ENCODE data around the gene MRPL39.
A peak's percentile ranks its signal among the peaks of the same experiment; 100 is the strongest.

Gene MRPL39

DNA sequence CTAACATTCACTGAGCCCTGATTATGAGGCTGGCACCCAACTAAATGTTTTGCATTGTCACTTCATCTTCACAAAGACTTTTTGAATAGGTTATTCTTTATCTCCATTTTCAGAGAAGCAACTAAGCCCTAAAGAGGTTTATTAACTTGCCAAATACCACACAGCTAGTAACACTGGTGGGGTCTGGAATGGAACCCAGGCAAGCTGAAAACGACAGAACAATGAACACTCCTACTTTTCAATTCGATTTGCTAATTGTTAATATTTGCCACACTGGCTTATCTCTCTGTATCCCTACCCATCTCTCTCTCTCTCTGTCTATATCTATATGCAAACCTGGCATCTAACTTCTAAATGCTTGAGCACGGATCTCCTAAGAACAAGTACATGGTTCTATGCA, 40.6 kb downstream of the MRPL39 start:
- no peaks in the 10 kb centered on the region for H3K27me3 ChIP-seq (replicated peaks; ENCODE audit: control insufficient read depth, insufficient read depth, low read length)
- peaks cover 12% of the 10 kb centered on the region for H3K36me3 ChIP-seq (ENCODE audit: control insufficient read depth, insufficient read depth, low read length, severe bottlenecking)
- H3K4me1 ChIP-seq (ENCODE audit: control insufficient read depth, insufficient read depth, low read length), result peaks cover 29% of the 10 kb centered on the region
- DNase-seq (ENCODE audit: low read depth), result no peak
- no peak overlapping the region for H3K9ac ChIP-seq (ENCODE audit: low read length)
- H3K9me3 ChIP-seq (ENCODE audit: control insufficient read depth, low read length), result no peaks in the 10 kb centered on the region
- H3K4me3 ChIP-seq (ENCODE audit: low read length), result no peak overlapping the region

DNA sequence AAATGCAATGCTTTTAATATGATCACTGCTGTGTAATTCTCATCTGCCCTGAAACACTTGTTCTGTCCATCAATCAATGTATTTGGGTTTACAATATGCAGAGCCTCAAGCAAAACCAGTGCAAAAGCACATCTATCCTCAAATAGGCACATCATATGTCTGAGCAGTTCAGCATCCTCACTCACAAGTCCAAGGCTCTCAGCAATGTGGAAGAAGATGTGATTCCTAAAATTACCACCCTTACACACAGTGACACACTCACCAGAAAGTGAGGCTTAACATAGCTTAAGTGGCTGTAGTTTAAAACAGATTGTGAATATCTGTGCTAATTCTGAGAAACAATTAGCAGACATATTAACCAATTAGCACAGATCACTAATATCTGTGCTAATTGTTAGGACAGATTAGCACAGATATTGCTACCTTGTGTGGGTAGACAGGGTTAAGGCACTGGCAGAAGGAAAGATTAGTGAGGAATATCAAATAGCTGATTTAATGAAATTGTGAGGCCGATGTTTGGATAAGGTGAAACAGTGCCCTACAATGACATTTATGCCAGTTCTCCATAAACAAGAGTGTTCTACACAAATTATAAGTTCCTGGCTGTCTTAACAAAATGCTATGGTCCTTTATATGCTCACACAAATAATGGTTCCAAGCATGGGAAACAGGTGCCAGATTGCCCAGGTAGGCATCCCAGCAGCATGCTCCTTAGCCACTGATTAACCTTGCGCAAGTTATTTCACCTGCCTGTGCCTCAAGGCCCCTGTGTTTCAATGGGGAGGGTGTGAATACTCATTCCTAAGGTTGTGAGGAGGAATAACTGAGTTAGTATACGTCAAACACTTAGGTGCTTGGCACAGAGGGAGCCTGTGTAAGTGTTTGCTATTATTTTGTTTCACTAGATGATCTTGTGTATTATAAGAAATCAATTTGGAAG, 41.7 kb downstream of the MRPL39 start:
- no peak overlapping the region for H3K4me3 ChIP-seq (ENCODE audit: low read length)
- no peak for DNase-seq (ENCODE audit: low read depth)
- no peaks in the 10 kb centered on the region for H3K27me3 ChIP-seq (replicated peaks; ENCODE audit: control insufficient read depth, insufficient read depth, low read length)
- H3K9ac ChIP-seq (ENCODE audit: low read length), result no peak overlapping the region
- peaks cover 29% of the 10 kb centered on the region for H3K4me1 ChIP-seq (ENCODE audit: control insufficient read depth, insufficient read depth, low read length)
- H3K9me3 ChIP-seq (ENCODE audit: control insufficient read depth, low read length), result no peaks in the 10 kb centered on the region
- H3K36me3 ChIP-seq (ENCODE audit: control insufficient read depth, insufficient read depth, low read length, severe bottlenecking), result peaks cover 12% of the 10 kb centered on the region

DNA sequence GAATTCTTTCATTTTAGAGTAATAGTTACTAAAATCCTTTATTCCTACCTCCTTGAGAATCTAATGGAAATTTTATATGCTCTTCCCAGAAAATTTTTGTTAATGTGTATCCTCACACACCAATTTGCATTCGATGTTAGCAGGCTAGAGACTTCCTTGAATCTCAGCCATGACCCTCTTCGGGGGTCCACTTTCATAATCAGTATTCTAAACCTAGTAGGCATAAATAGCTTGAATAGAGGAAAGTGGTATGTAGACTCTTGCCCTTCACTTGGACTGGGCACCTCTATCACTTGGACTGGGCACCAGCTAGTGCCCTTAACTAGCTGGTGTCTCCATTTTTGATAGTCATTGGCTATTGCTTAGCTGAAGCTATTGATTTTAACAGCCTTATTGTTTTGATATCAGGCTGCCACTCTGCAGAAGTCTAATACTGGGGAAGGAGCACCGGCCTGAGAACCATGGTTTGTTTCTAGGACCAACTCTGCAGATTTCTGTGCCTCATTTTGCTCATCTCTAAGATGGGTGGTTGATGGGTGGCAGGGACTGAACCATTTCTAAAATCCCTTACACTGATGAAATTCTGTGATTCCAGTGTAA, 42.8 kb downstream of the MRPL39 start:
- Histone ChIP-seq H3K36me3 (ENCODE audit: control insufficient read depth, insufficient read depth, low read length, severe bottlenecking) (peaks cover 12% of the 10 kb centered on the region), H3K4me3 (ENCODE audit: low read length) (no peak overlapping the region), H3K27me3 (replicated peaks; ENCODE audit: control insufficient read depth, insufficient read depth, low read length) (no peaks in the 10 kb centered on the region), H3K9me3 (ENCODE audit: control insufficient read depth, low read length) (no peaks in the 10 kb centered on the region), H3K4me1 (ENCODE audit: control insufficient read depth, insufficient read depth, low read length) (peaks cover 34% of the 10 kb centered on the region), H3K9ac (ENCODE audit: low read length) (no peak overlapping the region)
- DNase-seq (ENCODE audit: low read depth), result no peak

DNA sequence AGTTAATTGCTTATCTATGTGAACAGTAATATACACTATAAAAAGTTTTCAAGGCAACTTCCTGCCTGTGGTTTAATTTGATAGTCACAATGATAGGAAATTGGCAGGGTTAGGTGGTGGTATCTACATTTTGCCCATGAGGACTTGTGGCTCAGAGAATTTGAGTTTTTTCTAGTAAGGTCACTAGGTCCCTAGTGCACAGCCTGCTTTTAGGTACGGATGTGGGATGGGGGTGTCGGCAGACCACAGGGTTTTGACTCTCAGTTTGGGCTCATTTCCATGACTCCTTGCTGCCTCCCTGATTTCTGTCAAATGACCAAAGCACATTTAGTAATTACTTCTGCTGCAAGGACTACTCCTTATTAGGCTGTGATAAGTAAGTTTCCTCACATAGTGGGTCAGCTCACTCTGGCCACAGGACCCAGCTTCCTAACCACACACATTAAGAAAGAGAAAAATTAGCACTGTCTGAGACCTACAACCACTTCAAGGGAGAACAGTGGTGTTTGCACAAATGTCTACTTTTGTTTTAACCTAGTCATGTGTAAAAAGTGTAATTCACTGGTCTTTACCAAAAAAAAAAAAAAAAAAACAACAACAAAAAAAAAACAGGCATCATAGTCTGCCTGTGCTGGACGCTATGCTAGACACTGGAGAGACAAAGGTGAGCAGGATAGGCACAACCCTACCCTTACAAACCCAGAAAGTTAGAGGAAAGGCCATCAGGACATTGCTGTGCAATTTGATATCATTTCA, 43.7 kb downstream of the MRPL39 start:
- H3K27me3 ChIP-seq (replicated peaks; ENCODE audit: control insufficient read depth, insufficient read depth, low read length), result no peaks in the 10 kb centered on the region
- H3K4me1 ChIP-seq (ENCODE audit: control insufficient read depth, insufficient read depth, low read length), result peaks cover 32% of the 10 kb centered on the region
- no peak overlapping the region for H3K9ac ChIP-seq (ENCODE audit: low read length)
- DNase-seq (ENCODE audit: low read depth), result no peak
- H3K4me3 ChIP-seq (ENCODE audit: low read length), result no peak overlapping the region
- peaks cover 12% of the 10 kb centered on the region for H3K36me3 ChIP-seq (ENCODE audit: control insufficient read depth, insufficient read depth, low read length, severe bottlenecking)
- H3K9me3 ChIP-seq (ENCODE audit: control insufficient read depth, low read length), result no peaks in the 10 kb centered on the region

DNA sequence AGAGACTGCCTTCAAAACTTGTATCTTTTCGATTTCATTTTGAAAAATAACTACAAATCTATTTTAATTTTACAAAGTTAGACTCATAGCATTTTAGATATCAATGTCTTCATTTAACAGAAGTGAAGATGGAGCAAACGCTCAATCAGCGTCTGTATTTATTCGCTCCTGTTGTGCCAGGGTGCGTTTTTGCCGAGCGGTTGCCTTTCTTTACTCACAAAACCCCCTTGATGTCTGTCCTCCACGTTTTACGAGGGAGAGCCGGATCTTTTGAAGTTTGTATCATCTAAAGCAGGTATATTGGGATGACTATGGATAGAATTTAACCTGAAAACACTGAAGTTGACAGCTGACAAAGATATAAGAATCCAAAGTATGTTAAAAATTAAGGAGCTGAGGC, 44.6 kb downstream of the MRPL39 start:
- Histone ChIP-seq H3K9me3 (ENCODE audit: control insufficient read depth, low read length) (no peaks in the 10 kb centered on the region), H3K27me3 (replicated peaks; ENCODE audit: control insufficient read depth, insufficient read depth, low read length) (no peaks in the 10 kb centered on the region), H3K9ac (ENCODE audit: low read length) (peak overlapping the region; percentile 82), H3K4me3 (ENCODE audit: low read length) (peak overlapping the region; percentile 82), H3K36me3 (ENCODE audit: control insufficient read depth, insufficient read depth, low read length, severe bottlenecking) (peaks cover 12% of the 10 kb centered on the region), H3K4me1 (ENCODE audit: control insufficient read depth, insufficient read depth, low read length) (peaks cover 23% of the 10 kb centered on the region)
- DNase-seq (ENCODE audit: low read depth), result no peak

DNA sequence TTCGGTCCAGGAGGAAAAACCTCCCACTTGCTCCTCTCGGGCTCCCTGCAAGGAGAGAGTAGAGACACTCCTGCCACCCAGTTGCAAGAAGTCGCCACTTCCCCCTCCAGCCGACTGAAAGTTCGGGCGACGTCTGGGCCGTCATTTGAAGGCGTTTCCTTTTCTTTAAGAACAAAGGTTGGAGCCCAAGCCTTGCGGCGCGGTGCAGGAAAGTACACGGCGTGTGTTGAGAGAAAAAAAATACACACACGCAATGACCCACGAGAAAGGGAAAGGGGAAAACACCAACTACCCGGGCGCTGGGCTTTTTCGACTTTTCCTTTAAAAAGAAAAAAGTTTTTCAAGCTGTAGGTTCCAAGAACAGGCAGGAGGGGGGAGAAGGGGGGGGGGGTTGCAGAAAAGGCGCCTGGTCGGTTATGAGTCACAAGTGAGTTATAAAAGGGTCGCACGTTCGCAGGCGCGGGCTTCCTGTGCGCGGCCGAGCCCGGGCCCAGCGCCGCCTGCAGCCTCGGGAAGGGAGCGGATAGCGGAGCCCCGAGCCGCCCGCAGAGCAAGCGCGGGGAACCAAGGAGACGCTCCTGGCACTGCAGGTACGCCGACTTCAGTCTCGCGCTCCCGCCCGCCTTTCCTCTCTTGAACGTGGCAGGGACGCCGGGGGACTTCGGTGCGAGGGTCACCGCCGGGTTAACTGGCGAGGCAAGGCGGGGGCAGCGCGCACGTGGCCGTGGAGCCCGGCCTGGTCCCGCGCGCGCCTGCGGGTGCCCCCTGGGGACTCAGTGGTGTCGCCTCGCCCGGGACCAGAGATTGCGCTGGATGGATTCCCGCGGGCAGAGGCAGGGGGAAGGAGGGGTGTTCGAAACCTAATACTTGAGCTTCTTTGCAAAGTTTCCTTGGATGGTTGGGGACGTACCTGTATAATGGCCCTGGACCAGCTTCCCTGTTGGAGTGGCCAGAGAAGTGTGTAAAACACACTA, 45.3 kb downstream of the MRPL39 start:
- peaks cover 21% of the 10 kb centered on the region for H3K4me1 ChIP-seq (ENCODE audit: control insufficient read depth, insufficient read depth, low read length)
- peak overlapping the region; percentile 82 for H3K9ac ChIP-seq (ENCODE audit: low read length)
- H3K4me3 ChIP-seq (ENCODE audit: low read length), result peak overlapping the region; percentile 82
- H3K36me3 ChIP-seq (ENCODE audit: control insufficient read depth, insufficient read depth, low read length, severe bottlenecking), result peaks cover 12% of the 10 kb centered on the region
- H3K9me3 ChIP-seq (ENCODE audit: control insufficient read depth, low read length), result no peaks in the 10 kb centered on the region
- H3K27me3 ChIP-seq (replicated peaks; ENCODE audit: control insufficient read depth, insufficient read depth, low read length), result no peaks in the 10 kb centered on the region
- DNase-seq (ENCODE audit: low read depth), result peak; percentile 81

DNA sequence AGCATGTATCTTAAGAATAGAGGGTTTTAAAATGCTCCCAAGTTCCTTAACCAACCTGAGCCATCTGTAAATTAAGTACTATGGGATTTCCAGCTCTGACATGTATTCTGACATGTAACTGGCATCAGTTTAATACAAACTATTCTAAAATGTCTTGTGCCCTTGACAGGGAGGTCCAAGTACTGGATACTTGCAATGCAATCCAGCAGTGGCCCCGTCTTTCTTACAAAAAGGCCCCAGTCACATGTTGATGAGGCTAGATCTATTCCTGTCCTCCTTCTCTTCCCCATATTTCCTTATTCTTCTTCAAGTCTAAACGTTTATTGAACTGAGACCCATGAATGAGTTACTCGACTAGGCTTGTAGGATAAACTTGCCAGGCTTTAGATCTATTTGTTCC, 46.4 kb downstream of the MRPL39 start:
- peaks cover 6% of the 10 kb centered on the region for H3K36me3 ChIP-seq (ENCODE audit: control insufficient read depth, insufficient read depth, low read length, severe bottlenecking)
- DNase-seq (ENCODE audit: low read depth), result no peak
- H3K9ac ChIP-seq (ENCODE audit: low read length), result no peak overlapping the region
- no peaks in the 10 kb centered on the region for H3K27me3 ChIP-seq (replicated peaks; ENCODE audit: control insufficient read depth, insufficient read depth, low read length)
- peaks cover 21% of the 10 kb centered on the region for H3K4me1 ChIP-seq (ENCODE audit: control insufficient read depth, insufficient read depth, low read length)
- H3K4me3 ChIP-seq (ENCODE audit: low read length), result no peak overlapping the region
- H3K9me3 ChIP-seq (ENCODE audit: control insufficient read depth, low read length), result no peaks in the 10 kb centered on the region

DNA sequence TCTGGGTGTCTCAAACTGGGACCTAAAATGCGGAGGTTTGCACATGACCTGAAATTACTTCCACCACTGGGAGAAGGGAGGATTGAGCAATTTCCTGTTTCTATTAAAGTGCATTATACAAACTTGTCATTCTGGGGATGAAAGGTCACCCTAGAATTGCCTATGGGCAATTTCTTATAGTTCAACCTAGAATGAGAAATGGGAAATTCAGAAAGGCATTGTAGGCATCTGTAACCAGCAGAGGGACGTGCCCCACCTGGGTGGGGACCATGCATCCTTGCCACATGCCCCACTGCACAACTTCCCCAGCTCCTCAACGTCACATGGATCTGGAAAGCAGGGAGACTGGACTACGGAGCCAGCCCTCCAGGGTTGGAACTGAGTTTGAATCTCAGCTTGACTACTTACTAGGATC, 47.0 kb downstream of the MRPL39 start:
- no peak overlapping the region for H3K4me3 ChIP-seq (ENCODE audit: low read length)
- no peaks in the 10 kb centered on the region for H3K27me3 ChIP-seq (replicated peaks; ENCODE audit: control insufficient read depth, insufficient read depth, low read length)
- peaks cover 1% of the 10 kb centered on the region for H3K36me3 ChIP-seq (ENCODE audit: control insufficient read depth, insufficient read depth, low read length, severe bottlenecking)
- peaks cover 21% of the 10 kb centered on the region for H3K4me1 ChIP-seq (ENCODE audit: control insufficient read depth, insufficient read depth, low read length)
- DNase-seq (ENCODE audit: low read depth), result no peak
- H3K9ac ChIP-seq (ENCODE audit: low read length), result no peak overlapping the region
- H3K9me3 ChIP-seq (ENCODE audit: control insufficient read depth, low read length), result no peaks in the 10 kb centered on the region

DNA sequence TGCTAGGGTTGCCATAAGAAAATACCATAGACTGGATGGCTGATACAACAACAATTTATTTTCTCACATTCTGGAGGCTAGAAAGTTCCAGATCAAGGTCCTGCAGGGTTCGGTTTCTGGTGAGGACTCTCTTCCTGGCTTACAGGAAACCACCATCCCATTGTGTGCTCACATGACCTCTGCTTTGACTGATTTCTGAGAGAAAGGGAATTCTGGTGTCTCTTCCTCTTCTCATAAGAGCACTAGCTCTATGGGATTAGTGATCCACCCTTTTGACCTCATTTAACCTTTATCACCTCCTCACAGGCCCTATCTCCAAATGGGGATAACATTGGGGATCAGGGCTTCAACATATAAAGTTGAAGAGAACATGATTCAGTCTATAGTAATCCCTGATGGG, 47.5 kb downstream of the MRPL39 start:
- Histone ChIP-seq H3K27me3 (replicated peaks; ENCODE audit: control insufficient read depth, insufficient read depth, low read length) (no peaks in the 10 kb centered on the region), H3K4me1 (ENCODE audit: control insufficient read depth, insufficient read depth, low read length) (peaks cover 21% of the 10 kb centered on the region), H3K9ac (ENCODE audit: low read length) (no peak overlapping the region), H3K9me3 (ENCODE audit: control insufficient read depth, low read length) (no peaks in the 10 kb centered on the region), H3K4me3 (ENCODE audit: low read length) (no peak overlapping the region), H3K36me3 (ENCODE audit: control insufficient read depth, insufficient read depth, low read length, severe bottlenecking) (no peaks in the 10 kb centered on the region)
- DNase-seq (ENCODE audit: low read depth), result no peak

DNA sequence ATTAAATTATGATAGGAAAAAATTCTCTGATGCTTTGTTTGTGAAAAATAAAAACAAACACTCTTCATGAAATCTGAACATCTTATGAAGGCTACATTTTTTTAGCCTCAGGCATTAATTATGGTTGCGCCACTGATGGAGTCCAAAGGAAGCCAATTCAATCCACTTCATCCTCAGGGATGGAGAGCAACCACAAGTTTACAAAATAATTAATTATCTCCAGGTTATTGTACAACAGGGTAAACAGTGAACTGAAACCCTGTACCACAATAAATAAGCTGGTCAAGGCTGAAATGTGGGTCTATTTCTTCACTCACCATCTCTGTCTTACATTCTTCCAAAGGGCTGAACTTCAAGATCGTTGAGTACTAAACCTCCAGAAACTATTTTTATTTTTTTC, 49.2 kb downstream of the MRPL39 start:
- peak; percentile 61 for DNase-seq (ENCODE audit: low read depth)
- no peak overlapping the region for H3K4me3 ChIP-seq (ENCODE audit: low read length)
- H3K36me3 ChIP-seq (ENCODE audit: control insufficient read depth, insufficient read depth, low read length, severe bottlenecking), result no peaks in the 10 kb centered on the region
- H3K27me3 ChIP-seq (replicated peaks; ENCODE audit: control insufficient read depth, insufficient read depth, low read length), result no peaks in the 10 kb centered on the region
- no peaks in the 10 kb centered on the region for H3K9me3 ChIP-seq (ENCODE audit: control insufficient read depth, low read length)
- peaks cover 14% of the 10 kb centered on the region for H3K4me1 ChIP-seq (ENCODE audit: control insufficient read depth, insufficient read depth, low read length)
- H3K9ac ChIP-seq (ENCODE audit: low read length), result no peak overlapping the region
